ENCODE measurements around the gene MAPK6.

DNA sequence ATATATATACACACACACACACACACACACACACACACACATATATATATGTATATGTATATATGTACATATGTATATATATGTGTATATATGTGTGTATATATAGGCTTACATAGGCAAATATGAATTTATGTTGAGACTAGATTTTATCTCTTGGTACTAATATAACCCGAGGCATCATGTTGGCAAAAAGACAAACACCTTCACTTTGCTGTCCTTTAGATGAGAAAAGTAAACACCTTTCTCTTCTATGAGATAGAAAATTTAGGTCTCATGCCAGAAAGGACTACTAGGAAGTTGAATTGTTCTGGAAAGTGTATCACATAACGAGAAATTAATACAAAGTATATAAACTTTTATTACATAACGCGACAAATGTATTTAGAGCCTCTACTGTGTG lies 27.9 kb upstream of the MAPK6 start:
- TF ChIP-seq POLR2A (IDR thresholded peaks at IDR 0.05) (no peak), CTCF (IDR thresholded peaks at IDR 0.05) (no peak)
